ENCODE data around the gene VIPR1. TPM values are rescaled to one million over a fixed set of nuclear protein-coding genes. Genes with fewer than 3 reads are reported as not detected.

Gene VIPR1, protein sequence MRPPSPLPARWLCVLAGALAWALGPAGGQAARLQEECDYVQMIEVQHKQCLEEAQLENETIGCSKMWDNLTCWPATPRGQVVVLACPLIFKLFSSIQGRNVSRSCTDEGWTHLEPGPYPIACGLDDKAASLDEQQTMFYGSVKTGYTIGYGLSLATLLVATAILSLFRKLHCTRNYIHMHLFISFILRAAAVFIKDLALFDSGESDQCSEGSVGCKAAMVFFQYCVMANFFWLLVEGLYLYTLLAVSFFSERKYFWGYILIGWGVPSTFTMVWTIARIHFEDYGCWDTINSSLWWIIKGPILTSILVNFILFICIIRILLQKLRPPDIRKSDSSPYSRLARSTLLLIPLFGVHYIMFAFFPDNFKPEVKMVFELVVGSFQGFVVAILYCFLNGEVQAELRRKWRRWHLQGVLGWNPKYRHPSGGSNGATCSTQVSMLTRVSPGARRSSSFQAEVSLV
- 0.32 and 0.46 TPM in 2 replicates for total RNA-seq

DNA sequence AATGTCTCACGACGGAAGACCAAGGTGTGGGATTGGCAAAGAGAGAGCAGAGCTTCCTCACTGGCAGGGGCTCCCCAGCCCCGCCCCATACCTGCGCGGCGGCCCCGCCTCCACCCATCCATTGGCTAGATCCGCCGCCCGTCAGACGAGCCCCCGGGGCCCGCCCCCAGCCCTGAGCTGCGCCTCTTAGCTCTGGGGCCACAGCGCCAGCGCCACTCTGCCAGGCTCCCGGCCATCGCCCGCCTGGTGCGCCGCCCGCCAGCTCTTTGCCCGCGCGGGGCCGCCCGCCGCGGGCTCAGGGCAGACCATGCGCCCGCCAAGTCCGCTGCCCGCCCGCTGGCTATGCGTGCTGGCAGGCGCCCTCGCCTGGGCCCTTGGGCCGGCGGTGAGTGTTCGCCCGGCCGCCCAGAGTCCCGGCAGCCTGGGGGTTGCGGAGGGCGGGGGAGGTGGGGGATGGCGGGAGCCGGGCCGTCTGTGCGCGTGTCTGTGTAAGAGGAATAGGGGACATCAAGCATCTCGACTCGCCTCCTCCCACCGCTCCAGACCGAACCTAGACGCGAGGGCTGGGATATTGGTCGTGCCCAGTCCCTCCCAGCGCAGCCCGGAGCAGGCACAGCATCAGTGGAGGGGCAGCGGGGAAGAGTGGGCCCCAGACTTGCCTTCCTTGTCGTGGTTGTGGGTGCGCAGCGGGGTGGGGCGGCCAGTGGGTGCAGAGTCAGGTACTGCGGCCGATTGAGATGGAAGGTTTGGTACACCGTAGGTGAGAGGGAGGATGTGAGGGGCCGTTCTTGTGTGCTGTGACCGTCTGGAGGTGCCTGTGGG is at the start of gene VIPR1:
Gene VIPR1, plus strand, starts transcription at position 215 of the 822 bp plus-strand sequence. Its CDS starts 93 bp downstream, at position 308.

DNA sequence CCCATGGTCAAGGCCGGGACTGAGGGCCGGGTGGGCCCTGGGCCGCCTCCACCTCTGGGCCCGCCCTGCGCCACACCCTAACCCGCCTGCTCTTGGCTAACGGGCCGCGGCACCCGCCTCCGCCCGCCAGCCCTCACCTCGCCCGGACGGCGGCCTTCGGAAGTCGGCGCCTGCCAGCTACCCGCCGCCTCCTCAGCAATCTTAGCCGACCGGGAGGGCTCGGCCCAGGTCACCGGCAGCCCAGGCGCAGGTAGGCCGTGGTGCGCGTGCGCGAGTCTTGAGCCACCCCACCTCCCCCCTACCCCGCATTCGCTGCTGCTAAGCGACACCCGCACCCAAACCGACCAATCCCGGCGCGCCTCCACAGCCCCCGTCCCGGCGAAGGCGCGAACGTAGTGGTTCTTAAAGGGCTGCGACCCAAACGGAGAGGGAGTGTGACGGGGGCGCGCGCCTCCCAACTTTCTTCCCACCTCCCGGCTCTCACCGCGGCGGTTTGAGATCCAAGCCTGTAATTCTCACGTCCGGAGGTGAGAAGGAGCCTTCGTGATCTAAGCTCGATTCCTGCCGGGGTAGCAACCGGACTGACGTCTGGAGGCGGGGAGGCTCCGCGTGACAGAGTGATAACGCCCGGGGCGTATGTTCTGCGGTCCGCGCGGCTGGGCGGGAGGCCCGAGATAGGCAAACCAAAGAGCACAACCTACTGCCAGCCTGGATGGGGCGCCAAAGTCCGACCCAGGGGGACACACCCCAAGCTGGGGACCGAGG is 79.4 kb downstream of the VIPR1 start, which contains the start of gene SEC22C:
Gene SEC22C, minus strand, starts transcription at position 259 of the 765 bp plus-strand sequence. CDS start 12,921 bp downstream, outside the sequence.

Other genes with a start within 250 kb of the VIPR1 start
- not detected in 2 replicates for gene CCK, start 236.5 kb upstream of the VIPR1 start, total RNA-seq
- not detected in 2 replicates for gene LYZL4, start 92.0 kb upstream of the VIPR1 start, total RNA-seq
- 67.2 and 101 TPM in 2 replicates for gene SEC22C, start 79.3 kb downstream of the VIPR1 start, total RNA-seq
- gene SS18L2, start 88.2 kb downstream of the VIPR1 start, total RNA-seq: 39.6 and 49.7 TPM in 2 replicates
- 40.3 and 61.4 TPM in 2 replicates for gene NKTR, start 98.0 kb downstream of the VIPR1 start, total RNA-seq
- 12.2 and 13.6 TPM in 2 replicates for gene ZBTB47, start 151.1 kb downstream of the VIPR1 start, total RNA-seq
- gene KLHL40, start 182.9 kb downstream of the VIPR1 start, total RNA-seq: not detected in 2 replicates
- gene HHATL, start 200.2 kb downstream of the VIPR1 start, total RNA-seq: not detected in 2 replicates

All from epithelial cell of umbilical artery (primary cell).